H9 (cell line): ENCODE results near the gene ALAS1. TPM values are rescaled to one million over a fixed set of nuclear protein-coding genes. Genes with fewer than 3 reads are reported as not detected.

ENCODE experiments used
- DNase-seq: peaks from one replicate; pipeline ENCODE4 v3.0.0-alpha.2; 2017
- H2AFZ ChIP-seq: one replicate; pipeline ENCODE4 v1.6.1; 2013; ENCODE audit warnings: mild to moderate bottlenecking, low read length, control low read depth, moderate library complexity
- H2AK5ac ChIP-seq: 2 replicates; pipeline ENCODE4 v1.6.1; 2013; ENCODE audit warnings: low read length, control low read depth, mixed read lengths; ENCODE audit not compliant: insufficient read length
- H2BK120ac ChIP-seq: one replicate; pipeline ENCODE4 v1.6.1; 2013; ENCODE audit warnings: low read depth, mild to moderate bottlenecking, low read length, control low read depth, inconsistent platforms; ENCODE audit not compliant: poor library complexity, severe bottlenecking
- H2BK12ac ChIP-seq: 2 replicates; pipeline ENCODE4 v1.6.1; 2013; ENCODE audit warnings: low read length, control low read depth, mixed read lengths, low read depth; ENCODE audit not compliant: insufficient read length
- H2BK15ac ChIP-seq: 2 replicates; pipeline ENCODE4 v1.6.1; 2013; ENCODE audit warnings: low read depth, low read length, control low read depth
- H2BK20ac ChIP-seq: one replicate; pipeline ENCODE4 v1.6.1; 2013; ENCODE audit warnings: low read depth, mild to moderate bottlenecking, low read length, control low read depth, inconsistent platforms; ENCODE audit not compliant: poor library complexity, severe bottlenecking
- H2BK5ac ChIP-seq: 2 replicates; pipeline ENCODE4 v1.6.1; 2013; ENCODE audit warnings: low read length, control low read depth, mixed read lengths; ENCODE audit not compliant: insufficient read length
- H3K14ac ChIP-seq: 2 replicates; pipeline ENCODE4 v1.6.1; 2013; ENCODE audit warnings: low read length, control low read depth; ENCODE audit not compliant: insufficient read depth
- H3K18ac ChIP-seq: 2 replicates; pipeline ENCODE4 v1.6.1; 2013; ENCODE audit warnings: low read depth, mild to moderate bottlenecking, mixed read lengths, low read length, control low read depth; ENCODE audit not compliant: insufficient read length
- H3K23ac ChIP-seq: 2 replicates; pipeline ENCODE4 v1.6.1; 2013; ENCODE audit warnings: low read length, control low read depth, mixed read lengths, low read depth; ENCODE audit not compliant: insufficient read length
- H3K23me2 ChIP-seq: 2 replicates; pipeline ENCODE4 v1.6.1; 2013; ENCODE audit warnings: low read depth, mild to moderate bottlenecking, mixed read lengths, low read length, control low read depth; ENCODE audit not compliant: insufficient read length, poor library complexity, severe bottlenecking
- H3K27ac ChIP-seq: 2 replicates; pipeline ENCODE4 v1.5.1; 2013; ENCODE audit warnings: low read length, control low read depth, mixed read lengths, low read depth; ENCODE audit not compliant: insufficient read length
- H3K27me3 ChIP-seq: 2 replicates; pipeline ENCODE4 v1.6.1; 2013; ENCODE audit warnings: low read length, control low read depth, inconsistent platforms; ENCODE audit not compliant: insufficient read depth
- H3K4ac ChIP-seq: 2 replicates; pipeline ENCODE4 v1.6.1; 2013; ENCODE audit warnings: low read depth, mild to moderate bottlenecking, control low read depth, inconsistent platforms, low read length, moderate library complexity
- H3K4me1 ChIP-seq: 2 replicates; pipeline ENCODE4 v1.6.1; 2013; ENCODE audit warnings: low read length, control low read depth, inconsistent platforms; ENCODE audit not compliant: insufficient read depth
- H3K4me2 ChIP-seq: 2 replicates; pipeline ENCODE4 v1.6.1; 2013; ENCODE audit warnings: low read length, control low read depth, mixed read lengths; ENCODE audit not compliant: insufficient read length, insufficient read depth
- H3K56ac ChIP-seq: 2 replicates; pipeline ENCODE4 v1.6.1; 2013; ENCODE audit warnings: low read depth, mild to moderate bottlenecking, mixed read lengths, low read length, control low read depth; ENCODE audit not compliant: insufficient read length
- H3K79me1 ChIP-seq: 2 replicates; pipeline ENCODE4 v1.6.1; 2013; ENCODE audit warnings: low read depth, mild to moderate bottlenecking, moderate library complexity, low read length, control low read depth, inconsistent platforms; ENCODE audit not compliant: insufficient read depth, poor library complexity, severe bottlenecking
- H3K79me2 ChIP-seq: 2 replicates; pipeline ENCODE4 v1.6.1; 2013; ENCODE audit warnings: low read length, control low read depth, inconsistent platforms; ENCODE audit not compliant: insufficient read depth
- H3K9ac ChIP-seq: 2 replicates; pipeline ENCODE4 v1.6.1; 2013; ENCODE audit warnings: low read length, control low read depth, mixed read lengths; ENCODE audit not compliant: insufficient read length; ENCODE audit errors: extremely low read depth
- H3K9me3 ChIP-seq: one replicate; pipeline ENCODE4 v1.6.1; 2013; ENCODE audit warnings: low read depth, low read length, inconsistent platforms; ENCODE audit not compliant: control insufficient read depth
- H3T11ph ChIP-seq: one replicate; pipeline ENCODE4 v1.6.1; 2013; ENCODE audit warnings: mild to moderate bottlenecking, low read length, control low read depth, inconsistent platforms
- H4K20me1 ChIP-seq: one replicate; pipeline ENCODE4 v1.6.1; 2013; ENCODE audit not compliant: control insufficient read depth, insufficient read length, insufficient read depth
- H4K5ac ChIP-seq: 2 replicates; pipeline ENCODE4 v1.6.1; 2013; ENCODE audit warnings: low read depth, mild to moderate bottlenecking, mixed read lengths, low read length, control low read depth; ENCODE audit not compliant: insufficient read length
- H4K8ac ChIP-seq: replicated peaks from 2 replicates; pipeline ENCODE4 v1.6.1; 2013; ENCODE audit warnings: low read length, control low read depth, mixed read lengths, low read depth; ENCODE audit not compliant: insufficient read length
- H4K91ac ChIP-seq: 2 replicates; pipeline ENCODE4 v1.6.1; 2013; ENCODE audit warnings: low read depth, mild to moderate bottlenecking, moderate library complexity, mixed read lengths, low read length, control low read depth; ENCODE audit not compliant: insufficient read length
- H3K27ac Mint-ChIP-seq, 3 experiments: 2 replicates in 2 of 3; 3 replicates in 1 of 3; pipeline ENCODE4 v1.8.0; 2020 to 2021; ENCODE audit warnings: mixed read lengths in 3 of 3, mild to moderate bottlenecking in 1 of 3, moderate library complexity in 1 of 3
- H3K27me3 Mint-ChIP-seq: 2 replicates; pipeline ENCODE4 v1.8.0; 2021; ENCODE audit warnings: low read depth, mild to moderate bottlenecking, moderate library complexity, mixed read lengths
- H3K36me3 Mint-ChIP-seq, 3 experiments: 2 replicates in 2 of 3; 3 replicates in 1 of 3; pipeline ENCODE4 v1.8.0; 2020 to 2021; ENCODE audit warnings: low read depth in 3 of 3, mixed read lengths in 3 of 3; ENCODE audit not compliant: insufficient read depth in 1 of 3
- H3K4me1 Mint-ChIP-seq, 2 experiments: 2 replicates each; pipeline ENCODE4 v1.8.0; 2020; ENCODE audit warnings: mixed read lengths in 2 of 2
- H3K4me3 Mint-ChIP-seq, 2 experiments: 2 replicates in 1 of 2; 3 replicates in 1 of 2; pipeline ENCODE4 v1.8.0; 2020 to 2021; ENCODE audit warnings: mild to moderate bottlenecking in 2 of 2, mixed read lengths in 2 of 2, moderate library complexity in 1 of 2
- H3K9me3 Mint-ChIP-seq, 2 experiments: 2 replicates in 1 of 2; 3 replicates in 1 of 2; pipeline ENCODE4 v1.8.0; 2020; ENCODE audit warnings: mild to moderate bottlenecking in 2 of 2, mixed read lengths in 2 of 2, moderate library complexity in 1 of 2
- WGBS: extraction: QIAGEN DNeasy Blood & Tissue Kit; methylation state at CpG from one replicate; pipeline ENCODE4 v1.1.7; 2013; ENCODE audit warnings: missing lambda C conversion rate, low lambda C conversion rate, mixed read lengths; ENCODE audit not compliant: insufficient read length; ENCODE audit errors: extremely low coverage; 5-methylcytosine and 5-hydroxymethylcytosine counted together
- total RNA-seq: library from RNA; stranded (reverse); gene quantifications from 2 replicates; pipeline ENCODE4 v1.2.1, GENCODE V29; 2021
- TF ChIP-seq, protein P1 (sequence below): fragments of 200-600 bp; sonication (generic); conservative IDR thresholded peaks from 3 replicates; pipeline ENCODE4 v1.8.0; 2021; ENCODE audit warnings: antibody characterized with exemption, mild to moderate bottlenecking

ALAS1 gene
- total RNA-seq, 1 experiment from 2014 or later, result 39.1 TPM

DNA sequence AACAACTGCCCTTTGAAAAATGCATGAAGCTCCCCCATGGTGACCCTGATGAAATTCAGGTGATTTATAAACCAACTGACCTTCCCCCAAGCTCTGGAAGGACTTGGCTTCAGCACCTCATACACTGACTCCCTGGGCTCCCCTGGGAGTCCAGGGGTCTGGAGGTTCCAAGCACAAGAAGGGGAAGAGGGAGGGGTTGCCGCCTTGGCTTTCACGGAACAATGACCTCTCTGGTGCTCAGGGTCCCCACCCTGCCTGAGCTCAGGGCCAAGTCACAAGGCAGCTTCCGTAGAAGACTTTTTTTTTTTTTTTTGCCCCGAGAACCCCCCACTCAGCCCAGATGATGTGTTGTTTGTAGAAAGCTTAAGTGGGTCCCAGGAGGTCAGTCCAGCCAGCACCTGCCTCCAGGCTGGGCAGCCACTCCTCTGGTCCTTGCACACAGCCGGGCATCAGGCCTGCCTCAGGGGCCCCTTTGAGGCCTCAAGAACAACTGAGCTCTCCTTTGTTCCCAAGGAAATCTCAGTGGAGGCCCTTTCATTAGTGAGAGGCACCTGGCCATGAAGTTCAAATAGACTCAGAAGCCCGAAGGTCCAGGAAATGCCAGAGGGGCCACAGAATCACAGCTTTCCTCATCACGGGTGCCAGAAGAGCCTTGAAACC, 14.0 kb upstream of the ALAS1 start:
- Histone ChIP-seq H4K20me1 (no peaks in the 10 kb centered on the region), H3K23me2 (no peaks in the 10 kb centered on the region), H3K9me3 (no peaks in the 10 kb centered on the region), H2BK120ac (no peak overlapping the region), H2AFZ (no peak overlapping the region), H3K9ac (no peak overlapping the region), H3K56ac (no peak overlapping the region), H4K8ac (no peak overlapping the region), H2AK5ac (no peak overlapping the region), H4K5ac (no peak overlapping the region), H4K91ac (no peak overlapping the region), H2BK20ac (no peak overlapping the region), H3K79me1 (no peaks in the 10 kb centered on the region), H2BK15ac (no peak overlapping the region), H3K4me2 (no peak overlapping the region), H3K79me2 (no peaks in the 10 kb centered on the region), H3K18ac (no peak overlapping the region), H3K27me3 (no peaks in the 10 kb centered on the region), H3T11ph (no peak overlapping the region), H3K4me1 (no peaks in the 10 kb centered on the region), H3K14ac (no peak overlapping the region), H3K4ac (no peak overlapping the region), H2BK5ac (no peak overlapping the region), H3K27ac (no peak overlapping the region), H3K23ac (no peak overlapping the region), H2BK12ac (no peak overlapping the region)
- H3K9me3 Mint-ChIP-seq, result no peaks in the 10 kb centered on the region
- no peak overlapping the region for H3K4me3 Mint-ChIP-seq
- no peak for DNase-seq
- H3K4me1 Mint-ChIP-seq, result peaks cover 7 to 14% of the 10 kb centered on the region in 2 experiments
- H3K27ac Mint-ChIP-seq, result no peak overlapping the region
- WGBS, result no CpG with 5 or more reads among the region's 7 CpGs
- H3K36me3 Mint-ChIP-seq, result no peaks in the 10 kb centered on the region
- TF ChIP-seq, protein P1, sequence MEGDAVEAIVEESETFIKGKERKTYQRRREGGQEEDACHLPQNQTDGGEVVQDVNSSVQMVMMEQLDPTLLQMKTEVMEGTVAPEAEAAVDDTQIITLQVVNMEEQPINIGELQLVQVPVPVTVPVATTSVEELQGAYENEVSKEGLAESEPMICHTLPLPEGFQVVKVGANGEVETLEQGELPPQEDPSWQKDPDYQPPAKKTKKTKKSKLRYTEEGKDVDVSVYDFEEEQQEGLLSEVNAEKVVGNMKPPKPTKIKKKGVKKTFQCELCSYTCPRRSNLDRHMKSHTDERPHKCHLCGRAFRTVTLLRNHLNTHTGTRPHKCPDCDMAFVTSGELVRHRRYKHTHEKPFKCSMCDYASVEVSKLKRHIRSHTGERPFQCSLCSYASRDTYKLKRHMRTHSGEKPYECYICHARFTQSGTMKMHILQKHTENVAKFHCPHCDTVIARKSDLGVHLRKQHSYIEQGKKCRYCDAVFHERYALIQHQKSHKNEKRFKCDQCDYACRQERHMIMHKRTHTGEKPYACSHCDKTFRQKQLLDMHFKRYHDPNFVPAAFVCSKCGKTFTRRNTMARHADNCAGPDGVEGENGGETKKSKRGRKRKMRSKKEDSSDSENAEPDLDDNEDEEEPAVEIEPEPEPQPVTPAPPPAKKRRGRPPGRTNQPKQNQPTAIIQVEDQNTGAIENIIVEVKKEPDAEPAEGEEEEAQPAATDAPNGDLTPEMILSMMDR, result no peak
- peaks cover 10% of the 10 kb centered on the region for H3K27me3 Mint-ChIP-seq
